Peyer's patch (tissue), 4 donors: Measurements from ENCODE around the gene TCF25. TPM values are rescaled to one million over a fixed set of nuclear protein-coding genes. Genes with fewer than 3 reads are reported as not detected.

Source experiments
- DNase-seq, 3 donors: peaks; one replicate each; pipeline ENCODE4 v3.0.0-alpha.2; 2017 to 2019
- H3K27ac ChIP-seq, 4 donors: fragments of 200-600 bp; sonication (generic); one replicate each; pipeline ENCODE4 v1.5.1; 2016 to 2019
- H3K27me3 ChIP-seq, 2 donors: fragments of 200-600 bp; sonication (generic); one replicate each; pipeline ENCODE4 v1.5.1; 2019
- H3K36me3 ChIP-seq, 3 donors: fragments of 200-600 bp; sonication (generic); one replicate each; pipeline ENCODE4 v1.5.1; 2016 to 2019
- H3K4me1 ChIP-seq, 4 donors: fragments of 200-600 bp; sonication (generic); one replicate each; pipeline ENCODE4 v1.5.1; 2016 to 2019
- H3K4me3 ChIP-seq, 4 donors: fragments of 200-600 bp; sonication (generic); 1 replicate in 3 of 4; 2 replicates in 1 of 4; pipeline ENCODE4 v1.5.1; 2016 to 2019; ENCODE audit warnings: mild to moderate bottlenecking in 1 of 4
- H3K9me3 ChIP-seq, 4 donors: fragments of 200-600 bp; sonication (generic); one replicate each; pipeline ENCODE4 v1.5.1; 2016 to 2019; ENCODE audit warnings: mild to moderate bottlenecking in 1 of 4
- CTCF ChIP-seq, 6 experiments: fragments of 450-650 bp in 4 of 6; fragments of 200-600 bp in 2 of 6; sonication (generic) in 1 of 6; IDR thresholded peaks; one replicate each; pipeline ENCODE4 v1.5.1; 2017 to 2019; ENCODE audit warnings: antibody characterized with exemption in 6 of 6, mild to moderate bottlenecking in 3 of 6, moderate library complexity in 1 of 6
- POLR2A ChIP-seq, 2 donors: fragments of 450-650 bp; IDR thresholded peaks; one replicate each; pipeline ENCODE4 v1.5.1; 2017; ENCODE audit warnings: antibody characterized with exemption in 2 of 2, mild to moderate bottlenecking in 2 of 2, moderate library complexity in 2 of 2
- total RNA-seq, 4 donors: library from RNA; depleted of rRNA; stranded (reverse); fragments of >200 nt; gene quantifications; one replicate each; pipeline ENCODE4 v1.1.0, GENCODE V29; 2016

Gene TCF25
- total RNA-seq, 4 donors from 2014 or later, result 247 to 946 (median 371) TPM

- Histone ChIP-seq H3K9me3 (no peaks in the 10 kb centered on the region), H3K36me3 (peaks cover 0 to 6% (median 0%) of the 10 kb centered on the region in 3 donors), H3K27ac (no peak overlapping the region), H3K27me3 (no peaks in the 10 kb centered on the region), H3K4me3 (no peak overlapping the region), H3K4me1 (peaks cover 0 to 27% (median 6%) of the 10 kb centered on the region in 4 donors)
- no peak for DNase-seq
- TF ChIP-seq CTCF (IDR thresholded peaks at IDR 0.05) (no peak), POLR2A (IDR thresholded peaks at IDR 0.05) (no peak)
These were observed 24.4 kb upstream of the TCF25 start for GRCh38 chr16:89848974-89849373.

GRCh38 chr16:89853306-89853993 lies 19.9 kb upstream of the TCF25 start:
- H3K27me3 ChIP-seq, result no peaks in the 10 kb centered on the region
- peaks cover 0 to 8% (median 4%) of the 10 kb centered on the region in 4 donors for H3K4me1 ChIP-seq
- peaks cover 0 to 32% (median 0%) of the 10 kb centered on the region in 3 donors for H3K36me3 ChIP-seq
- no peak overlapping the region for H3K4me3 ChIP-seq
- H3K27ac ChIP-seq, result peak overlapping the region in 3 of 4 donors; percentile 52 to 86 (median 76)
- DNase-seq, result peak in 2 of 3 donors; percentile 89
- H3K9me3 ChIP-seq, result no peaks in the 10 kb centered on the region
- TF ChIP-seq POLR2A (IDR thresholded peaks at IDR 0.05) (peak in 1 of 2 donors; percentile 61), CTCF (IDR thresholded peaks at IDR 0.05) (no peak)

GRCh38 chr16:89855301-89855945 lies 18.0 kb upstream of the TCF25 start:
- no peak overlapping the region for H3K27ac ChIP-seq
- H3K27me3 ChIP-seq, result no peaks in the 10 kb centered on the region
- no peak for DNase-seq
- no peak for TF ChIP-seq POLR2A (IDR thresholded peaks at IDR 0.05)
- H3K9me3 ChIP-seq, result no peaks in the 10 kb centered on the region
- peaks cover 0 to 35% (median 0%) of the 10 kb centered on the region in 3 donors for H3K36me3 ChIP-seq
- no peak overlapping the region for H3K4me3 ChIP-seq
- peaks cover 0 to 8% (median 4%) of the 10 kb centered on the region in 4 donors for H3K4me1 ChIP-seq

GRCh38 chr16:89855986-89856385 lies 17.4 kb upstream of the TCF25 start:
- H3K9me3 ChIP-seq, result no peaks in the 10 kb centered on the region
- H3K27me3 ChIP-seq, result no peaks in the 10 kb centered on the region
- no peak overlapping the region for H3K4me3 ChIP-seq
- TF ChIP-seq CTCF (IDR thresholded peaks at IDR 0.05) (no peak), POLR2A (IDR thresholded peaks at IDR 0.05) (no peak)
- H3K27ac ChIP-seq, result no peak overlapping the region
- peaks cover 0 to 8% (median 6%) of the 10 kb centered on the region in 4 donors for H3K4me1 ChIP-seq
- no peak for DNase-seq
- H3K36me3 ChIP-seq, result peaks cover 0 to 32% (median 0%) of the 10 kb centered on the region in 3 donors

- Histone ChIP-seq H3K9me3 (no peaks in the 10 kb centered on the region), H3K4me1 (peaks cover under 1 to 14% (median 9%) of the 10 kb centered on the region in 4 donors), H3K4me3 (no peak overlapping the region), H3K27me3 (no peaks in the 10 kb centered on the region), H3K36me3 (peaks cover 0 to 45% (median 0%) of the 10 kb centered on the region in 3 donors), H3K27ac (no peak overlapping the region)
- TF ChIP-seq POLR2A (IDR thresholded peaks at IDR 0.05) (no peak), CTCF (IDR thresholded peaks at IDR 0.05) (no peak)
- DNase-seq, result no peak
These were observed 14.3 kb upstream of the TCF25 start for GRCh38 chr16:89858973-89859614.

GRCh38 chr16:89859615-89860007 lies 13.8 kb upstream of the TCF25 start:
- TF ChIP-seq CTCF (IDR thresholded peaks at IDR 0.05) (no peak), POLR2A (IDR thresholded peaks at IDR 0.05) (no peak)
- Histone ChIP-seq H3K36me3 (peaks cover 0 to 40% (median 0%) of the 10 kb centered on the region in 3 donors), H3K4me1 (peaks cover 0 to 17% (median 12%) of the 10 kb centered on the region in 4 donors)

More at GRCh38 chr16:89859615-89860007, 13.8 kb upstream of the TCF25 start:
- DNase-seq, result no peak
- Histone ChIP-seq H3K4me3 (no peak overlapping the region), H3K27ac (no peak overlapping the region), H3K27me3 (no peaks in the 10 kb centered on the region), H3K9me3 (no peaks in the 10 kb centered on the region)
